SKM-1 (cell line): ENCODE results near the gene SMAD7.
"Not testable (repeated sequence)": the region's sequence is repeated elsewhere in the genome, so short reads cannot be mapped to it uniquely, and the experiment has no call there.

ENCODE experiments used
- DNase-seq: peaks from one replicate; lab custom pipeline; 2025; ENCODE audit not compliant: unreplicated experiment; lab: John Stamatoyannopoulos, UW

Gene SMAD7

GRCh38 chr18:48885266-48885923 is 65.4 kb downstream of the SMAD7 start:
- no peak for DNase-seq

- no peak for DNase-seq
These were observed 66.0 kb downstream of the SMAD7 start for GRCh38 chr18:48884771-48885170.

GRCh38 chr18:48884306-48884705 is 66.5 kb downstream of the SMAD7 start:
- no peak for DNase-seq

GRCh38 chr18:48882379-48882778 is 68.4 kb downstream of the SMAD7 start:
- no peak for DNase-seq

GRCh38 chr18:48880931-48881330 is 69.8 kb downstream of the SMAD7 start:
- no peak for DNase-seq

GRCh38 chr18:48879008-48879431 is 71.7 kb downstream of the SMAD7 start:
- no peak for DNase-seq

- DNase-seq: no peak
These were observed 72.3 kb downstream of the SMAD7 start for GRCh38 chr18:48878471-48878870.

- no peak for DNase-seq
These were observed 72.8 kb downstream of the SMAD7 start for GRCh38 chr18:48877941-48878340.

- DNase-seq: no peak
These were observed 74.2 kb downstream of the SMAD7 start for GRCh38 chr18:48876590-48876989.

GRCh38 chr18:48875942-48876511 is 74.7 kb downstream of the SMAD7 start:
- DNase-seq: no peak

- DNase-seq: no peak
These were observed 75.3 kb downstream of the SMAD7 start for GRCh38 chr18:48875314-48875941.

GRCh38 chr18:48874701-48875162 is 76.0 kb downstream of the SMAD7 start:
- no peak for DNase-seq

GRCh38 chr18:48874233-48874632 is 76.5 kb downstream of the SMAD7 start:
- no peak for DNase-seq

- no peak for DNase-seq
These were observed 78.3 kb downstream of the SMAD7 start for GRCh38 chr18:48872234-48873145.

GRCh38 chr18:48871391-48872166 is 79.2 kb downstream of the SMAD7 start:
- no peak for DNase-seq

GRCh38 chr18:48870926-48871325 is 79.8 kb downstream of the SMAD7 start:
- not testable (repeated sequence) for DNase-seq
